GM19328 (cell line): ENCODE data around the gene PIEZO2.
"Not testable (repeated sequence)": the region's sequence is repeated elsewhere in the genome, so short reads cannot be mapped to it uniquely, and the experiment has no call there.

Source experiments
- ATAC-seq: cut with Tn5 transposase; IDR thresholded peaks from one replicate; pipeline ENCODE4 v1.9.1; 2021; ENCODE audit warnings: mild to moderate bottlenecking, moderate library complexity; ENCODE audit not compliant: unreplicated experiment

The PIEZO2 gene

DNA sequence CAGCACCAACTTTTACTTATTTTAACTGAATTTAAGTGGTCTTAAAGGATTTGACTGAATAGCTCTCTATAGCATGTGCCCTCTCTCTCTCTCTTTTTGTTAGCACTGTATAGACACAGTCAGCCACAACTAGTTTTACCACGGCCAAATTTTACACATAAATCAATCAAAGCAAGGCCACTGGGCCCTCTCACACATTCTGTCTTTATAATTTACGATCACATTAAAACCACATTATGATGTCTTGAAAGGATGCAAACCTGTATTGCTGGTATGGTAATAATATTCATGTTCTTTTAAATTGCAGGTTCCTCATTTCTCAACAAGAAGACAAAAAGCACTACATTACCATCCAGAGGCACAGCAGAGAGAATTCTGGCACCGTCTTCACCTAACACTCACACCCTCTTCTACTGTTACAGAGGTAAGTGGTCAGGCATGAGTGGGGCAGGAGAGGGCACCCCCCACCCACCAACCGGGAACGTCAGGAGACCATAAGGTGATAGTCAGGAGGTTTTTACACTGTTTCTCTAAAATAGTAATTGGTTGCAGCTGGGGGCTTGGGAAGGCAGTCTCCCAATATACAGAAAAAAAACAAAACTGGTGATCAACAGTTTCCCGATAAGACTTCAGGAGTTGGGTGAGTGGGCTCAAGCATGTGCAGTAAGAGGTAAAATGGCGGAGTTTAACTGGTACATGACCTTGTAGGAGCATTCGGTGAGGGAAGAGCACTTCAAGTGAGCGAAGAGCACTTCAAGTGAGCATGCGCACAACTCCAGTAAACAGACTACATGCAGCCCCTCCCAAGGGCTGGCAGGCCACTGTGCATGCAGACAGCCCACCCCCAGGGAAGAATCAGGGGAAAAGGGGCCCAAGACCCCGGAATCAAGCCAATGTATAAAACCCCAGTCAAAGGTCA is 296.7 kb downstream of the PIEZO2 start:
- ATAC-seq, result no peak

DNA sequence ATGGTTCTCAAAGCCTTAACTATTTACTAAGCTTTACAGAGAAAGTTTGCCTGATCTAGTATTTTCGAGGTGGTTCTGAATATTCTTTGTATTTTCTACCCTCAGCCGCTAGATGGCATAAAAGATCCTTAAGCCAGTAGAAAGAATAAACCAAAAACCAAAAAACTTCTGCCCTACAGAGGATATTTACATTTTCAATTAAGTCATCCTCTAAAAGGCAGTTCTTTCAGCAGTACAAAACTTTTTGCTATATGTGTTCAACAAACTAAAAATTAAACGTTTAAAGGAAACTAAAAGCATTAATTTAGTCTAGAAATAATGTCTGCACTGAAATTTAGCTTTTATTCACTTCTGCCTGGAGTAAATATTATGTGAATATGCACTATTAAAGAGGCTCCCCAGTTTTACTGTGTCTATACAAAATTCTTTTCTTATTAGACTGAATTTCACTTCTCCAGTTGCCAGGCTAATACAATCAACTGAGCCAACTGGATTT is 297.5 kb downstream of the PIEZO2 start:
- ATAC-seq, result no peak

DNA sequence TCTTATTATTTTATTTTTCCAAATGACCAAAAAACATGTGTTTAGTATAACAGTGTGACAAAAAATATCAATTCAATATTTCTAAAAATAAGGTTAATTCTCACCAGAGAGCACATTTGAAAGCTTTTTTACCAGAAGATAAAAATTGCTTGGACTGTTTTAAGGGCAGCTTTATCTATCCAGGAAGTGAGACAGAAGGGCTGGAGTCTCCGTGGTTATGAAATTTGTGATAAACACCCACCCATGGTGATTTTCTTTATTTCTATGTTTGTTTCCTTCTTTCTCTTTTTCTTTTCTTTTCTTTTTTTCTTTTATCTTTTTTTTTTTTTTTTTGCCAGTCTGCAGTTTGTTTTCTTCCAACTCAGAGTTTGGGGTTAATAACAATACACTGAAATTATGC is 298.5 kb downstream of the PIEZO2 start:
- ATAC-seq, result no peak

DNA sequence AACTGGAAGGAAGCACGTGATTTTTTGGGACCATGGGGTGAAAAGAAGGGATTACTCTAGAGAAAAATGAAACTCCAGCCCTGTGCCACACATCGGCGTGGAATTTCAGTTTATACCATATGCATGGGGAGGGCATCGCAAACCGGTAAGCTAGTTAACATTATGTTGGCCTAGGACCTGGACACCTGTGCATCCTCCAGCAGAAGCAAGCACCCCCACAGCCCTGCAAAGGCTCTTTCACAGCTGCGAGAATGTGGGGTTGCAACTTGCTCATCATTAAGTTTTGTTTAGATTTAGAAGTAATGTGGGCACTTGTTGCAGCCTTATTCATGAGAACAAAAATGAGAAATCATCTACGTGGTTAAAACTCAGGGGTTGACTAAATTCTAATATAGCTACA is 299.2 kb downstream of the PIEZO2 start:
- no peak for ATAC-seq

DNA sequence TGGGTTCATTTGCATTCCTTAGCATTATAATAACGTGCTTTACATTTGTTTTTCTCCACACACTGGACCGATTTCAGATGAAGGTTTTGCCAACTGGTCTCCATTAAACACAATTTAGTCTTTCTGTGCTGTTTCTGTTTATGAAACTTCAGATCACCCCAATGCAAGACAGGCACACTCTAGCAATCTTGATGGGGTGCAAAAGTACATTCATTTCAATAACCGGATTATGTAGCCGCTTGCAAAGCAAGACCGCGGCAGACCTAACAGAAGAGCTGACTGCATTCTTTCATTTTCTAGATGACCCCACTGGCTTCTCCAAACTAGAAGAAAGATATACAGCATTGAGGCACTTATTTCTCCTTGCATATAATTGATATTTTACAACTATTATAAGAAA is 301.5 kb downstream of the PIEZO2 start:
- no peak for ATAC-seq

DNA sequence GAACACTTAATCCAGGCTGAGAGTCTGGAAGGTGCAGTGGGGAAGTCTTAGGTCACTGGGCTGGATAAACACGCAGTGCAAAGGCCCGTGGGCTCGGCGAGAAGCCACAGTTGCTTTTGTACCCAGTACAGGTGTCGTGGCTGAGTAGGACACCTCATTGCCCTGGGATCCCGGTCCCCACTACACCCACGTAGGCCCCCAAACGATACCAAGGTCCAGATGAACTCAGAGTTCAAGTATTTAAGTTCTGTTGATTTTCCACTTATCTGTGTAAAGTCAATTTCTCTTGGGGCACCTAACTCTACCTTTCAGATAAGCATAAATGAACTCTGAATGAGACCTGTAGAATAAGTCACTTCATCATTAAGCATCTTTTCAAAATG is 302.0 kb downstream of the PIEZO2 start:
- no peak for ATAC-seq

DNA sequence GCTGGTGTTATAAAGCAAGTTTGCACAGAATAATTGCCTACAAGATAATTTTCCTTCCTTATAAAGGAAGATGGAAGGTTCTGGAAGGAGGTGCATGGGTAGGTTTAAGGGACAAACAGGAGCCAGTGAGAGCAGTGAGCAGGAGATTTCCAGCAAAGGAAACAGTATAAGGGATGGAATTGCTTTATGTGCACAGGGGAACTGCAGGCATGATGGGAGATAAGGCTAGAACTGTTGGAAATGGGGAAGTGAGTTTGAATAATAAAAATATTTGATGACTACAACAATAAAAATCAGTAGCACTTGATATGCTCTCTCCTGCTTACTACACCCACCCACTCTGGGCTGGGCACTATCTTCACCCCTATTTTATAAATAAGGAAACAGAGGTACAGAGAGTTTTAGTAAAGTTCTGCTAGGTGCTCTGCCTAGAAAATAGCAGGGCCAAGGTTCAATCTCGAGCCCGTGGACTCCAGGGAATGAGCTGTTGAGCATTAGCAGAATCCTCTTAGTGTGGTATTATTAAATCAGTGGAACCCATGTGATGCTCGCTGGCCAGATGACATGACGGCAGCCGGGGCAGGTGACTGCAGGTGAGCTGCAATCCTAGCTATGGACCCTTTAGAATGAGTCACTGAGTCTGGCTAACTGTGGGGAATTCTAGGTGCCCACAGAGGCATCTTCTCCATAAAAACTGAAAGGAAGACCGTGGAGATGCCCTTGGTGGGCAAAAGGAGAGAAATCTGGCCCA is 302.5 kb downstream of the PIEZO2 start:
- ATAC-seq, result no peak

DNA sequence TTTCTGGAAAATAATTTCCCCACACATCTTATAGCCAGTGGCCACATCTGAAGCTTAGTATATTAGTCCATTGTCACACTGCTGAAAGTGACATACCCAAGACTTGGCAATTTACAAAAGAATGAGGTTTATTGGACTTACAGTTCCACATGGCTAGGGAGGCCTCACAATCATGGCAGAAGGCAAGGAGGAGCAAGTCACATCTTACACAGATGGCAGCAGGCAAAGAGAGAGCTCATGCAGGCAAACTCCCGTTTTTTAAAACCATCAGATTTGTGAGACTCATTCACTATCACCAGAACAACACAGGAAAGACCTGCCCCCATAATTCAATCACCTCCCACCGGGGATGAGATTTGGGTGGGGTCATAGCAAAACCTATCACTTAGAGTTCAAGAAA is 303.3 kb downstream of the PIEZO2 start:
- not testable (repeated sequence) for ATAC-seq

DNA sequence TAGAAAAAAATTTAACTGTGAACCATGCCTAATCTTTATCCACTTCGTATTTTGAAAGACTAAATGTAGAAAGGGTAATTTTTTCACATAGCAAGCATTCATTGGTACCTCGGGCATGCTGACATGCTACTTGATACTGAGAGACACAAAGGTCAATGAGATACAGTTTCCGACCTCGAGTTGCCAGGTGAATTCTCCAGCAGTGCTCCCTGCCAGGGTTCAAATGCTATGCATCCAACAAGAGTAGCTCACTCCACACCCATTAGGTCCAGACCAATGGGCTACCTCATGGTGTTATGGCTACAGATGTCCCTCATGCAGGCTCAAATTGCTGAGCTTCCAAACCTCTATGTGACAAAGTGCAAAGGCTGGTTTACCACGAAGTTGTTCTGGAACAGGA is 305.8 kb downstream of the PIEZO2 start:
- ATAC-seq, result no peak

DNA sequence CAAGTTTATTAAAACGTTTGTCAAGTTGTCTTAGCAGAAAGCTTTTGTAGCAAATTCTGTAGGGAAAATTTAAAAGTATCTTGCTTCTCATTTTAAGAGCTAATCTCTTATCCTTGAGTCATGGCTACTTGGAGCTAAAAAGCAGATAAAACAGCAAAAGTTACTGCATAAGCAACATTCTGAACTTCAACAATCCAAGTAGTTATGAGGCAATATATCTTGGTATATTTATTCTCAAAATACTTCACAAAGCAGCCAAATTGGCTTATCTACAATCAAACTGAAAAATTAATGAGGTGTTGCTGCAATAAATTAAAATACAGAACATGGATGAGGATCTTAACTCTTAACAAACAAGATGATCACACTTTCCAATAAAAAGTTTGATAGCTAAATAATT is 306.5 kb downstream of the PIEZO2 start:
- ATAC-seq, result no peak

DNA sequence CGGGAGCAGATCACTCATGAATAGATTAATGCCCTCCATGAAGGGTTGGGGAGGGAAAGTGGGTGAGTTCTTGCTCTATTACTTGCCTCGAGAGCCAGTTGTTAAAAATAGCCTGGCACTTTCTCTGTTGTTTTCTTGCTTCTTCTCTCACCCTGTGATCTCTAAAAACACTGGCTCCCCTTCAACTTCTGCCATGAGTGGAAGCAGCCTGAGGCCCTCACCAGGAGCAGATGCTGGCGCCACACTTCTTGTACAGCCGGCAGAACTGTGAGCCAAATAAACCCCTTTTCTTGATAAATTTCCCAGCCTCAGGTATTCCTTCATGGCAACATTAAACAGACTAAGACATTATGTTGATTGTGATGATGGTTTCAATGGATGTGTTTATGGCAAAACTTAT is 307.0 kb downstream of the PIEZO2 start:
- ATAC-seq, result no peak

DNA sequence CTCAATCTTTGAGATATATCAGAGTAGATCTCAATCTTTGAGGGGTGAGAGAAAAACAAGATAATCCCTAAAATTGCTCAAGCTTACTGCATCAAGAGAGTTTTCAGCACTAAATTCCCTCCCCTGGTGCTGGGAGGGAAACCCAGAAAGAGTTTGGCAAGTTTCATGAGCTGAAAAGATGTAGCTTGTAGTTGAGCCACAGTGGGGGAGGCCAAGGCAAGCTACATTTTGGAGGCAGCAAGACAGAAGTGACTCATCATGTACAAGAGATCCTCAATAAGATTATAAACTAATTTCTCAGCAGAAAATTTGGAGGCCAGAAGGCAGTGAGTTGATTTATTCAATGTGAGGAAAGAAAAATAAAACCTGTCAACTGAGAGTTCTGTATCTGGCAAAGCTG is 308.2 kb downstream of the PIEZO2 start:
- ATAC-seq, result no peak

DNA sequence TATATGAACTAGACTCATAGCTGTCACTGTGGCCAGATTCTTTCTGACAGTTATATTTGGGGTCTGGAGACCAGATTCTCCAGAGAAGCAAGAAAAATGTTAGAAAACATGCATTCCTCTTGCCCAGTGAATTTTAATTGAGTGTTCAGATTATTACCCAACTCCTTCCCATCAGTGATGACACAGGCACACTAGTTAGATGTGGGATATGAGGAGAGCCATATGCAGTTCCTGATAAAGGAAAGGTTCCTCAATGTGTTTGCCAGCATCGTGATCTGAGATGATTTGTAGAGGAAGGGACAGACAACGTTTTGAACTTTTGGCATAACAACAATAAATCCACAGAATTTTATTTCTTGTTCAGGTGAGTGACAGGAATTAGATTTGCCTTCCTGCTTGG is 308.6 kb downstream of the PIEZO2 start:
- no peak for ATAC-seq

DNA sequence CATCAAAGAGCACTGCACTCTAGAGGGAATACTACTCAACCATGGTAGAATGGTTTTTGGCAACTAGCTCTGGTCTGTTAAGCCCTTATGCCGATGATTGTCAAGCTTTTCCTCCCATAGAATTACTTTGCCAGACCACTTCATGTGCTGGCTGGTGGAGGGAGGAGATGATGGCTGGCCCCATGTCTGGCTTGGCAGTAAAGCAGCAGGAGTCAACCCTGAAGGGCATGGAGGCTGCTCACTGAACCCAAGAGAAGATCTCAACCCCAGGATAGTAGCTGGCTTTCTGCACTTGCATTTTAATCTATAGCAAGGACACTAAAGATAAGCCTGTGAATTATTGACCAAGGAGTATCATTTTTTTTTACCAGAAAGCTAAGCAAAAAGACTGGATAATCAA is 309.9 kb downstream of the PIEZO2 start:
- ATAC-seq, result no peak

DNA sequence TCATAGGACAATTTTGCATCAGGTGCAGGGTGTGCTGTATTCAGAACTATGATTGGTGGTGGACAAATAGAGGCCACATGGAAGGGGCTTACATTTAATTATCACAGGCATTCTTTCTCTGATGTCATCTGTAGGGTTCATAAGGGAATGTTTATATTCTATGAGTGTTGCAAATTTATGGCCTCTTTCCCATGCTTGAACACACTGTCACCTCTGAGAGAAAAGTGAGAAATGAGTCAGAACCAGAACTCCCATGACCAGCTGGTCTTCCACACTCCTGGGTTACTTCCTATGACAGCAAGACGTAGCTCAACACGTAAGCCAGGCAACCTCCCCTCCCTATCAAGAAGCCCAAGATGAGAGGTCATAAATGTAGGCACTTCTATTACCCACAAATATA is 310.8 kb downstream of the PIEZO2 start:
- ATAC-seq, result no peak

DNA sequence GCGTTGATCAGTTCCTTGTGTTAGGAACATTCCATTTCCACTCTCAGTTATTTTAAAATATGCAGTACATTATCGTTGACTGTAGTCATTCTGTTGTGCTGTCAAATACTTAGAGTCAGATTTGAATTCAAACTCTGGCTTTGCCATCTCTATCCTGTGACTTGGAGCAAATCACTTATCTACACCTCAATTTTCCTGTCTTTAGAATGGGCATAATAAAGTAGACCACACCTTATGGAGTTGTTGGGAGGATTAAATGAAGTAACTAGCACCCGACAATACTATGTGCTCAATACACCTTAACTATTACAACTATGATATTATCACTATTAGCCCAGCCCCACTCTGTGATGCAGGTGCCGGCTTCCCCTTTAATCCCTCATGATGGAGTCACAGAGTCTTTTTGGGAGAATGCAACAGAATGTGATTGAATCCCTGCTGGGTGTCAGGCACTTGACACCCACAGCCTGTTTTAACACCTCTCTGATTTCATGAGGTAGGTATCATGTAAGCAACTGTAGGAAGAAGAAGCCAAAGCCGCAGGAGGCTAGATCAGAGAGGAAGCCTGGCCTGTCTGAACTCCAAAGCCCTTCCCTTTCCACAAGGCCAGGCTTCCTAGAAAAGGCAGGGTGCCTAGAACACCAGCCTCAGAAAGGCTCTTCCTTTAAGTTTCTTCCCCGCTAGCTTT is 315.1 kb downstream of the PIEZO2 start:
- no peak for ATAC-seq

DNA sequence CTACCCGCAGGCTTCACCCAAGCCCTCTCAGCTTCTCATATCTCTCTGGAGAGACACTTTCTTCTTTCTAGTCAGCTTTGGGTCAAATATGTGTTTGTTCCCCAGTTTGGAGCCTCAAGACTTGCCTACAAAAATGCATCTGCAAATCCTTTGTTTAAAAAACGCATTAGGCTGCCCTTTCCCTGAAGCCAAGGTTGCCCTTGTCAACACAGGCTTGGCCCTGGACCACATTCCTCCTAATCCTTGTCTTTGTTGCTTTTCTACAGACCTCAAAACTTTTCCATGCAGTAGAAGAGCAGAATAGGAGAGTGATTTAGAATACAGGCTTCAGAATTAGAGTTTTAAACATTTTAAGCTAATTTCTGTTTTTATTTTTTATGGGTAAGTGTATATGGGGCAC is 315.7 kb downstream of the PIEZO2 start:
- ATAC-seq, result no peak

DNA sequence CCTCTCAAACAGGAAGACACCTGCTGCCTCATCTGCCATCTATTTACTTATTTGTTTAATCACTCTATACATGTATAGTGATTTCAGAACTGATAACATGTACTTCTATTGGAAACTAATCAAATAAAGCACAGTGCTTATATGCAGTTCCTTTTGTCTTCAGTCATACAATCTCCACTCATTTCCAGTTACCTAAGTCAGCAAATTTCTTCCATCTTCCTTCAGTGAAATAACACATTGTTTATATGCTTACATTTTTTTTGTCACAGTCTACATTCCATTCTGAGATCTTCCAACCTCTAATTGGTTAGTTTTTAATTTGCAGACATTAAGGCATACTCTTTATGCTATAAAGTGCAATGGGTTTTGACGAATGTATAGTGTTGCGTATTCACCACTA is 323.0 kb downstream of the PIEZO2 start:
- no peak for ATAC-seq

DNA sequence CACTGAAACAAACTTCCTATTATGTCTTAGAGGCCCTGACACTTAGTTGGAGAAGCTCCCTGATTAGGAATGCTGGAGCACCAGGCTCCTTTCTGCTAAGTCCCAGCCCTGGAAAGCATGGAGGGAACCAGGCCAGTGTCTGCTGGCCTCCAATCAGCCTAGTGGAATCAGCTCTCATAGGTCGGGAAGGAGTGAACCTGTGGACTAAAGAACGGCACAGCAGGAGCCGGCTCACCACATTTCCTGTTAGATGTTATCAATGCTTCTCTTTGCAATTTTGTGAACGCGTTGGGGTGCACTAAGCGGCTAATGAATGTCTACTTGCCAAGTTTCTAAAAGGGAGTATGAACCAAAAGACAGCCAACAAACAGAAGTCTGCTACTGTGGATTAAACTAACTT is 326.9 kb downstream of the PIEZO2 start:
- ATAC-seq, result no peak

DNA sequence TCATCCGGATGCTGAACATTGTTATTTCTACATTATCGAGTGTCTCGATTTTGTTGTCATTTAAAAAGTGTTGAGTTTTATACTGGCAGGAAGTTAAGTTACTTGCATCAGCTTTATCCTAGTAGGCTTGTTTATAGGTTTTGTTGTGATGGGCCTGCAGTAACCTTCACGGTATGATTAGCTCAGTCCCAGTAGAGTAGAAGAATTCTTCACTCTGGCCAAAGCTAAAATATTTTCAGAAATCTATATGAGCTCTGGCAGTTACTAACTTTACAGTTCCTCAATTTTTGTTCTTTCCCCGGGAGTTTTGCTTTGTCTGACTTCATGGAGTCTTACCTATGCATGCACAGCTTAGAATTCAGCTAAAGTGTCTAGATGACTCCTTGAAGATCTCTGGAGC is 328.7 kb downstream of the PIEZO2 start:
- no peak for ATAC-seq

DNA sequence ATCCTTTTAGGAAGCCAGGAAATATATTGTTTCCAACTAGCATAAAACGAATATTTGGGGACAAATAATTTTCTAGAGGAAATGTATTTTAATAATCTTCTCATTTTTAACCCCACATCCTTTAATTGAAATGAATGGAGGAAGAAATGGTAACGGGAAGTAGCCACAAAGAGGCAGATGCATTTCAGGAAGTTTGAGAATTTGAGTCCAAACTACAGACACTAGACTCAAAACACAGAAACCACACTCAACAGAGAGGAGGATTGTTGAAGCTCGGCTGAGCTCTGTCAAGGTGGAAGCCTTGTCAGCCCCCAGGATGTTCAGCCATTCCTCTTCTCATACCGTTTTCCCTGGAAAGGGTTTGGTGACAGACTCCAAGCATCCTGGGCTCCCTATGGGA is 335.0 kb downstream of the PIEZO2 start:
- ATAC-seq, result no peak
